ENCODE results near the gene RPL7A. TPM values are rescaled to one million over a fixed set of nuclear protein-coding genes. Genes with fewer than 3 reads are reported as not detected.

Gene RPL7A
- polyA plus RNA-seq, 1 experiment: 2,708 TPM

- ChIA-PET POLR2A (interaction anchor here (0.7 to 1.7 kb wide), 2 partner anchors 20 to 21 kb away, joined by 3 to 4 read pairs; partner anchors contain the start of genes MED22 and RPL7A), CTCF (no interaction called here)
- Histone ChIP-seq H3K27ac (ENCODE audit: low read depth, low read length) (no peak overlapping the region), H3K9me3 (ENCODE audit: control insufficient read depth, insufficient read depth, low read length) (no peaks in the 10 kb centered on the region), H3K27me3 (ENCODE audit: control insufficient read depth, insufficient read depth, low read length) (no peaks in the 10 kb centered on the region), H3K4me3 (ENCODE audit: low read depth, low read length) (no peak overlapping the region)
- no peak for TF ChIP-seq CTCF (IDR thresholded peaks at IDR 0.05; ENCODE audit: low read depth, low read length)
- no peak for DNase-seq (ENCODE audit: low read depth, low spot score)
Observed at GRCh38 chr9:133368249-133368881, 20.3 kb downstream of the RPL7A start.

GRCh38 chr9:133369422-133369821 is 21.4 kb downstream of the RPL7A start:
- no peaks in the 10 kb centered on the region for H3K9me3 ChIP-seq (ENCODE audit: control insufficient read depth, insufficient read depth, low read length)
- no peaks in the 10 kb centered on the region for H3K27me3 ChIP-seq (ENCODE audit: control insufficient read depth, insufficient read depth, low read length)
- CTCF ChIA-PET: no interaction called here
- no peak for DNase-seq (ENCODE audit: low read depth, low spot score)
- H3K4me3 ChIP-seq (ENCODE audit: low read depth, low read length): no peak overlapping the region
- no peak for TF ChIP-seq CTCF (IDR thresholded peaks at IDR 0.05; ENCODE audit: low read depth, low read length)
- no peak overlapping the region for H3K27ac ChIP-seq (ENCODE audit: low read depth, low read length)
- POLR2A ChIA-PET: interaction anchor here (1.0 kb wide), 1 partner anchor 22 kb away, joined by 3 read pairs; the partner anchor contains the start of genes MED22 and RPL7A

GRCh38 chr9:133369933-133370332 is 21.9 kb downstream of the RPL7A start:
- no peak for DNase-seq (ENCODE audit: low read depth, low spot score)

GRCh38 chr9:133370685-133371084 is 22.7 kb downstream of the RPL7A start:
- TF ChIP-seq CTCF (IDR thresholded peaks at IDR 0.05; ENCODE audit: low read depth, low read length): no peak
- CTCF ChIA-PET: interaction anchor here (0.6 to 1.1 kb wide), 2 partner anchors 13 to 19 kb away, joined by 3 to 5 read pairs; no protein-coding TSS in a partner anchor
- no peak for DNase-seq (ENCODE audit: low read depth, low spot score)
- no peaks in the 10 kb centered on the region for H3K27me3 ChIP-seq (ENCODE audit: control insufficient read depth, insufficient read depth, low read length)
- POLR2A ChIA-PET: interaction anchor here (1.8 kb wide), 1 partner anchor 8 kb away, joined by 11 read pairs; no protein-coding TSS in a partner anchor
- no peaks in the 10 kb centered on the region; the same call in 1 of the 2 replicates for H3K9me3 ChIP-seq (ENCODE audit: control insufficient read depth, insufficient read depth, low read length)
- H3K4me3 ChIP-seq (ENCODE audit: low read depth, low read length): no peak overlapping the region
- no peak overlapping the region for H3K27ac ChIP-seq (ENCODE audit: low read depth, low read length)

More at GRCh38 chr9:133369933-133370332, 21.9 kb downstream of the RPL7A start:
- H3K4me3 ChIP-seq (ENCODE audit: low read depth, low read length): no peak overlapping the region
- H3K27me3 ChIP-seq (ENCODE audit: control insufficient read depth, insufficient read depth, low read length): no peaks in the 10 kb centered on the region
- TF ChIP-seq CTCF (IDR thresholded peaks at IDR 0.05; ENCODE audit: low read depth, low read length): no peak
- H3K9me3 ChIP-seq (ENCODE audit: control insufficient read depth, insufficient read depth, low read length): no peaks in the 10 kb centered on the region
- ChIA-PET POLR2A (interaction anchor here (1.0 kb wide), 1 partner anchor 22 kb away, joined by 3 read pairs; the partner anchor contains the start of genes MED22 and RPL7A), CTCF (no interaction called here)
- H3K27ac ChIP-seq (ENCODE audit: low read depth, low read length): no peak overlapping the region

GRCh38 chr9:133371261-133371711 is 23.3 kb downstream of the RPL7A start:
- no peak for TF ChIP-seq CTCF (IDR thresholded peaks at IDR 0.05; ENCODE audit: low read depth, low read length)
- DNase-seq (ENCODE audit: low read depth, low spot score): no peak
- H3K27me3 ChIP-seq (ENCODE audit: control insufficient read depth, insufficient read depth, low read length): no peaks in the 10 kb centered on the region
- H3K27ac ChIP-seq (ENCODE audit: low read depth, low read length): peak overlapping the region; percentile 42
- ChIA-PET CTCF (interaction anchor here (0.6 to 1.1 kb wide), 2 partner anchors 14 to 20 kb away, joined by 3 to 5 read pairs; no protein-coding TSS in a partner anchor), POLR2A (interaction anchor here (1.5 to 2.1 kb wide), 3 partner anchors 8 to 23 kb away, joined by 7 to 11 read pairs (median 9); partner anchors contain the start of genes MED22 and RPL7A)
- H3K4me3 ChIP-seq (ENCODE audit: low read depth, low read length): no peak overlapping the region
- H3K9me3 ChIP-seq (ENCODE audit: control insufficient read depth, insufficient read depth, low read length): no peaks in the 10 kb centered on the region; the same call in 1 of the 2 replicates

All from AG04450 (cell line).